HUES48 (cell line): Measurements from ENCODE around the gene CYP19A1.

Experiments used
- H3K27ac ChIP-seq: one replicate; pipeline ENCODE4 v1.7.0; 2013; ENCODE audit warnings: low read depth, low read length, inconsistent platforms
- H3K27me3 ChIP-seq: 2 replicates; pipeline ENCODE4 v1.6.1; 2013; ENCODE audit warnings: mild to moderate bottlenecking, low read length; ENCODE audit not compliant: control insufficient read depth, insufficient read depth
- H3K36me3 ChIP-seq: 2 replicates; pipeline ENCODE4 v1.6.1; 2013; ENCODE audit warnings: low read length; ENCODE audit not compliant: control insufficient read depth, insufficient read depth
- H3K4me1 ChIP-seq: 2 replicates; pipeline ENCODE4 v1.6.1; 2013; ENCODE audit warnings: mild to moderate bottlenecking, low read length; ENCODE audit not compliant: control insufficient read depth, insufficient read depth
- H3K4me3 ChIP-seq: 2 replicates; pipeline ENCODE4 v1.5.1; 2013; ENCODE audit warnings: mild to moderate bottlenecking, low read depth, low read length
- H3K9ac ChIP-seq: 2 replicates; pipeline ENCODE4 v1.6.1; 2013; ENCODE audit warnings: mild to moderate bottlenecking, low read depth, low read length, moderate library complexity
- H3K9me3 ChIP-seq: 2 replicates; pipeline ENCODE4 v1.6.1; 2013; ENCODE audit warnings: low read length; ENCODE audit not compliant: control insufficient read depth, insufficient read depth

The CYP19A1 gene

DNA sequence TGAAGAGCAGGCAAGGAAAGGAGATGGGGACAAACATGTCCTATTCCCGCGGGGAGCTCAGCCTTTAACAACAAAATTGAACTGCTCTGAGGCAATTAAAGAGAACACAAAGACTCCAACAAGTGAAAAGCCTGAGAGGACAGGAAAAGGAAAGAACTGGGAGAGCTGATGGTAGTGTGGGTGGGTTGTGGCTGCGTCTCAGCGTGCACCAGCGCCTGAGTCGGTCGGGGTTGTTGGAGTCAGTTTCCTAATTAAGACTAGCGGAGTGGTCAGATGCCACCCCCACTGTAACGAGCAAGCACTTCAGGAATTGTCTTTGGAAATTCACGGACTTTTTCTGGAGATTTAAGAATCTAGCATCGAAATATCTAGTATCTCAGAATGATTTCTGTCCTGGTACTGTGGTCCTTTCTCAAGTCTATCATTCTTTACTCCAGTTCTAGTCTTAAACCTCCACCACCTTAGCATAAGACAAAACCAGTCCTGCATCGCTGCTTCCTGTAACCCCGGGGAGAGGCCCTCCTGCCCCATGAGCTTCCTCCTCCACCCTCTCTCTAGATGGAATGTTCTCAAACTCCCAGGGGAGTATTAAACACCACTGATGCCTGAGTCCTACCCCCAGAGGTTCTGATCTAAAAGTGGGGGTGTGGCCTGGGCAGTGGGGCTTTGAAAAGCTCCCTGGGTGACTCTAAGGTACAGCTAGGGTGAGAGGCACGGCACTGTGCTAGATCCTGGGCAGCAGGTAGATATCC, 104.0 kb downstream of the CYP19A1 start:
- peaks cover 13% of the 10 kb centered on the region; the same call in 1 of the 2 replicates for H3K4me1 ChIP-seq
- no peak overlapping the region for H3K4me3 ChIP-seq
- no peaks in the 10 kb centered on the region for H3K9me3 ChIP-seq
- no peak overlapping the region for H3K27ac ChIP-seq
- no peaks in the 10 kb centered on the region for H3K36me3 ChIP-seq
- no peaks in the 10 kb centered on the region for H3K27me3 ChIP-seq
- no peak overlapping the region for H3K9ac ChIP-seq

DNA sequence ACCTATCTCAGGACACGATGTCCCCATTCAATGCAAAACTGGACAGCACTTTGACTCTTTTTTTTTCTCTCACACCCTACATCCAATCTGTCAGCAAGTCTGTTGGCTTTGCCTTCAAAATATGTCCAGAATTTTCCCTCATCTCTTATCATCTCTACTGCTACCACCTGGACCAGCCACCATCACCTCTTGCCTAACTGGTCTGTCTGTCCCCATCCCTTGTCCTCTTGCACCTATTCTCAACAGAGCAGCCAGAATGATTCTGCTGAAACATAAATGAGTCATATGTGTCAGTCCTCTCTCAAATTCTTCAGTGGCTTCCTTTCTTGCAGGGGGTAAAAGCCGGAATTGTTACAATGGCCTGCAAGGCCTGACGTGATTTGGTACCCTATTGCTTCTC, 105.8 kb downstream of the CYP19A1 start:
- Histone ChIP-seq H3K36me3 (no peaks in the 10 kb centered on the region), H3K27me3 (no peaks in the 10 kb centered on the region), H3K27ac (no peak overlapping the region), H3K9me3 (no peaks in the 10 kb centered on the region), H3K9ac (no peak overlapping the region), H3K4me3 (no peak overlapping the region), H3K4me1 (peaks cover 19% of the 10 kb centered on the region; the same call in 1 of the 2 replicates)

DNA sequence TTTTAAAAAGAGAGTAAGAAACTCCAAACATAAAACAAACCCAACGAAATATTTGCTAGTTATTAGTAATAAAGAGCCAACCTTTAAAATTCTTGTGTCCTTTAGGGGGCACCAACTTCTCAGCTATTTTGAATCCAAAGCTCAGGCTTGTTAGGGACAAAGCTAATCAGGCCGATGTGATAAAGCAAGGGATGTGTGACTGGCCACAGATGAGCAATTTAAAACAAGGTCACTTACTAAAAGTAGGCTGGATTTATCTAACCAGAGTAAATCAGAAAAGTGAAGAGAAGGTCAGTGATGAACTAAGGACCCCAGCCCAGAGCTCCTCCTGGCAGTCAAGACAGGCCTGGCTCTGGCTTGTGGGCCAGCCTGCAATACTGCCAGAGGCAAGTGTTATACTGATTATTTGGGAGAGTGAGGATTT, 108.5 kb downstream of the CYP19A1 start:
- Histone ChIP-seq H3K36me3 (no peaks in the 10 kb centered on the region), H3K4me1 (peaks cover 13% of the 10 kb centered on the region; the same call in 1 of the 2 replicates), H3K27me3 (no peaks in the 10 kb centered on the region), H3K4me3 (no peak overlapping the region), H3K9me3 (no peaks in the 10 kb centered on the region), H3K27ac (no peak overlapping the region), H3K9ac (no peak overlapping the region)

DNA sequence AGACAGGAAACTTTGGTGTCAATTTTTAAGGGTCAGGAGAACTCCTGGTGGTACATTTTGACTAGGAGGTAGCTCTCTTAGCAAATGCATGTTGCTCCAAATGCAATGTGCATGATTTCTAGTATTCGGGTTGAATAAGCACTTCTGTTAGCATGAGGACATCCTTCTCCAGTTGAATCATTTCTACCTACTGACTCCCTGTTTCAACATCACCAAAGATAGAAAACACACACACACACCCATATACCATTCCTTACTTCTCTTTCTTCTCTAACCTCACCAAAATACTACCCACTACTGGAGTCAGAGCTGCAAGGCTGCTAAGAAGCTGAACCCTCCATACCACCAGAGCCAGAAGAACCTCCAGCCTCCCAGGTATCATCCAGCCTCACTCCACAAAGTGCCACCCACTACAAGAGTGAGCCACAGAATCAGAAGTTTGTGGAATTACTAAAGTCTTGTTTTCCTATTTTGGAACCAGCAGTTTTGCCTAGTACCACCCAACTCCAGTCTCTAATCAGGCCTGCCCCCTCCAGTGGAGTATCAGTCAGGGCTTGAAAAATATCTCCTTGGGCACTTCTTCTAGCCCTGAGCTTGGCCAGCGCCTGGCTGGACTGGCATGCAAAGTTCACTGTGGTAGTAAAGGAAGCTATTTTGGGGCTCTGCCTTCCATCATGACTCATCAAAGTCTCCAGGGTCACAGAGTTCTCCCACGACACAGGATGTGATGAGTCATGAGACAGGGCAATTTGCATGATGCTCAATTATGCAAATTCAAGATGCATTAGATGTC, 110.3 kb downstream of the CYP19A1 start:
- Histone ChIP-seq H3K4me3 (no peak overlapping the region), H3K27ac (peak overlapping the region; percentile 68), H3K36me3 (no peaks in the 10 kb centered on the region), H3K4me1 (peaks cover 6% of the 10 kb centered on the region; the same call in 1 of the 2 replicates), H3K9me3 (no peaks in the 10 kb centered on the region), H3K9ac (no peak overlapping the region), H3K27me3 (no peaks in the 10 kb centered on the region)

DNA sequence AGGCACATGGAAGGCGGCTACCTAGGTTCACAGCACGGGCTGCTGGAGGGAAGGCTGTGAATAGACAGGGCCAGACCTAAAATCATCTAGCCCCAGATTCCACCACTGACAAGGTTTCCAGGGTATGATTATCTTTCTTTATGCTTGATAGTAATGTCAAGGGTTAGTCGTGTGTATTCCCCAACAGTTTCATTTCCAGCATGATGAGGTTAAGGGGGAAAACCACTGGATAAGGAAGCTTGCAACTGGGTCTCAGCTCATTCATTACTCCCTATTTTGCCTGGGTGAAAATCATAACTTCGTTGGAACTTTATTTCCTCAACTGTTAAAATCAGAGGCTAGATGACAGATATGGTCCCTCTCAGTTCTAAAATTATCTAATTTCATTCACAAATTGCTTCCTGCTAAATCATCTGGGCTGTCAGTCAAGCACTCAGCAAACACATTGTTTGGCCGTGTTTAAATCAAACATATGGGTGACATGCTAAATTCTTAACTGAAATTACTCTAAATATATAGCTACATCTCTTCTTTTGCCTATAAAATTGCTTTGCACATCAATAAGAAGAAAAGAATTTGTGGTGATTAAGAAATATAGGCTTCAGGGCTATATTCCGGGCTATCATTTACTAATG, 111.7 kb downstream of the CYP19A1 start:
- no peaks in the 10 kb centered on the region for H3K36me3 ChIP-seq
- H3K4me1 ChIP-seq = peaks cover 6% of the 10 kb centered on the region; the same call in 1 of the 2 replicates
- no peak overlapping the region for H3K9ac ChIP-seq
- H3K27me3 ChIP-seq = no peaks in the 10 kb centered on the region
- no peak overlapping the region for H3K27ac ChIP-seq
- H3K4me3 ChIP-seq = no peak overlapping the region
- H3K9me3 ChIP-seq = no peaks in the 10 kb centered on the region

DNA sequence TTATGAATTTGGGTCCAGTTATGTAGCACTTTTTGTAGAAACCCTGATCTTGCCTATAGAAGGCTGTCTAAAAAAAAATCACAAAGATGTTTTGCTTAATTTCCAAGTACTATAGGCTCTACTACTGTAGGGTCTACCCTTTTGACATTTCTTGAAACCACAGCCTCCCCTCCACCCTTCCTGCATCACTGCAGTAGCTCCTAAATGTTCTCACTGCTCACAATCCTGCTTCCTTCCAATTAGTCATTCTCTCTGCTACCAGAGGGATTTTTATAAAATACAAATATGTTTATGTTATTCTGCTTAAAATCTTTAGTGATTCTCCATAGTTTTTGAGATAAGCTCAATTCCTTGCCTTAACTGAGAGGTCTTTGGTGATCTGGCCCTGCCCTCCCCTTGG, 114.0 kb downstream of the CYP19A1 start:
- Histone ChIP-seq H3K27ac (no peak overlapping the region), H3K27me3 (no peaks in the 10 kb centered on the region), H3K36me3 (no peaks in the 10 kb centered on the region), H3K4me3 (no peak overlapping the region), H3K4me1 (peaks cover 6% of the 10 kb centered on the region; the same call in 1 of the 2 replicates), H3K9me3 (no peaks in the 10 kb centered on the region), H3K9ac (no peak overlapping the region)

DNA sequence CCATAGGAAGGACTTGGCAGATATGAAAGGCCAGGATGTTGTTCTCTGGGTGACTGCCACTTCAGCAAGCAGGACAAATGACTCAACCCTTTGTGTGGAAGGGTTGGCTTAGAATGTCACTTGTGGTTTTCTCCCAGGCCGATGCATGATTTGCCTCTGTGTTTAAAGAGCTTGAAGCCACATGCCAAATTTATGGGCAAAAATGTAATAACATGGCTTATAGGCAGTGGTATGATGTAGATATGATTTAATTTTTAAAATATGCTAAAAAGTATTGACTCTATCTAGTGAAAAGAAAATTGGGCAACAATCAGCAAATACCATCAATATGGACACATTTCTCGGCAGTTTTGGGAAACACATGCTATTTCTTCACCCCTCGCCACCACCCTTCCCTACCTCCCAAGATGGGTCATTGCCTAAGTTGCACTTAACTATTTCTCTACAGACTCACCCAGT, 114.6 kb downstream of the CYP19A1 start:
- no peak overlapping the region for H3K27ac ChIP-seq
- H3K9me3 ChIP-seq = no peaks in the 10 kb centered on the region
- H3K27me3 ChIP-seq = no peaks in the 10 kb centered on the region
- H3K4me3 ChIP-seq = no peak overlapping the region
- peaks cover 6% of the 10 kb centered on the region; the same call in 1 of the 2 replicates for H3K4me1 ChIP-seq
- H3K36me3 ChIP-seq = no peaks in the 10 kb centered on the region
- no peak overlapping the region for H3K9ac ChIP-seq

DNA sequence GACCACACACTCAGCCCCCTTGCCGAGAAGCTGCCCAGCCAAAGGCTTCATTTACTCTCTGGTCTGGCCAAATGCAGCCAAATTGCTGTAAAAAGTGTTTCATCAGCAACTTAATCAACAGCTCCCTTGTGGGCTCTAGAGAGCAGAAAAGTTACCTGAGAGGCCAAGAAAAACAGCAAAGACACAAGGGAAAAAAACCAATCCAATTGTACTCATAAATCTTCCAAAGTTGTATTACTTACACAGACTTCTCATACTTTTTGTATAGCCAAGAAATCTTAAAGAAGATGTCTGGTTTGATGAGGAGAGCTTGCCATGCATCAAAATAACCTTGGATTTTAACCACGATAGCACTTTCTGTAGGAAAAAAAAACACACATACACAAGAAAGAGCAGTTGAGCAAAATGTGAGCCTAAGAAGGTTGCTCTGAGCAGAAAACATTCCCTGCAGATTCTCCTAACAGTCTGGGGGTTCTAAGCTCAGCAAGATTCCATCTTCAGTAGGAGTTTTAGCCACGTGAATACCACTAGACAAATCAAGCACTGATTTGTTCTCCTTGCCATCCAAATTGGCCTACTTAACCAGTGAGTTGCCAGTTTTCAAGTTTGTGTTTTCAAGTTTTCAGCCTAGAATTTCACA, 120.0 kb downstream of the CYP19A1 start:
- Histone ChIP-seq H3K9ac (no peak overlapping the region), H3K27me3 (no peaks in the 10 kb centered on the region)

DNA sequence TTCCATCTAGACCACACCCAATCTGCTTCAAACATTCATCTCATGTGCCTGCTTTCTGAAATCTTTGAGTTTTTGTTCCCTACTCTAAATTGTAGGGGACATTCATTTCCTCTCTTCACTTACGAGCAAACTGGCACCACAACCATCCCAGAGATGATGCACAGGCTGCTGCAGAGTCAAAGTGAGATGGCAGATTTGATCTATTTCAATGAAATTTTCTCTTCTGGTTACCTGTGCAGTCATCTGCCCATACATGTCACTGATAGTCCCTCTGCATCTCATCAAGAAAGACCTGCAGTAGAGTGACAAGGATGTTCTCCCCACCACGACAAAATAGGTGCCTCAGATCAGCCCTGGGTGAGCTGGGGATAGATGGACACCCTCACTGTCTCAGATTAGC, 125.5 kb downstream of the CYP19A1 start:
- Histone ChIP-seq H3K27ac (no peak overlapping the region), H3K36me3 (no peaks in the 10 kb centered on the region), H3K4me1 (no peaks in the 10 kb centered on the region), H3K4me3 (no peak overlapping the region), H3K27me3 (no peaks in the 10 kb centered on the region), H3K9me3 (no peaks in the 10 kb centered on the region), H3K9ac (no peak overlapping the region)

More for the DNA sequence above, 120.0 kb downstream of the CYP19A1 start:
- no peaks in the 10 kb centered on the region for H3K4me1 ChIP-seq
- no peaks in the 10 kb centered on the region for H3K36me3 ChIP-seq
- H3K4me3 ChIP-seq = no peak overlapping the region
- no peak overlapping the region for H3K27ac ChIP-seq
- no peaks in the 10 kb centered on the region for H3K9me3 ChIP-seq

DNA sequence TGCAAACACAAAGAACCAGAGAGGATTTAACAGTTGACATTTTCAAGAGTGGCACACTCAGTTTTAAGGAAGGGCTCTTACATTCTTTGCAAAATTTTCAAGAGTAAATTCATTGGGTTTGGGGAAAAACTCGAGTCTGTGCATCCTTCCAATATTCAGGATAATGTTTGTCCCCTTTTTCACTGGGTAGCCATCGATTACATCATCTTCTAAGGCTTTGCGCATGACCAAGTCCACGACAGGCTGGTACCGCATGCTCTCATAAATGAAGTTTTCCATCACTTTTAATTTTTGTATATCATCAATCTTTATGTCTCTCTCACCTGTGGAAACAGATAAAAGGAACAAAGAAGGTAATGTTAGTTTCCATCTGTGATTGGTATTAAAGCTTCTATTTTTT, 126.2 kb downstream of the CYP19A1 start:
- Histone ChIP-seq H3K4me3 (no peak overlapping the region), H3K9ac (no peak overlapping the region), H3K27ac (no peak overlapping the region), H3K27me3 (no peaks in the 10 kb centered on the region), H3K4me1 (no peaks in the 10 kb centered on the region), H3K36me3 (no peaks in the 10 kb centered on the region), H3K9me3 (no peaks in the 10 kb centered on the region)
